Upper lobe of right lung (tissue), 1 donor: Measurements from ENCODE around the gene GRID2IP. TPM values are rescaled to one million over a fixed set of nuclear protein-coding genes. Genes with fewer than 3 reads are reported as not detected.

Source experiments
- ATAC-seq: fragments of 200-7000 bp; cut with Tn5 transposase; one replicate; pipeline ENCODE4 v1.9.1; 2020; ENCODE audit warnings: mild to moderate bottlenecking, moderate library complexity
- DNase-seq: peaks from one replicate; pipeline ENCODE4 v3.0.0-alpha.2; 2020
- H3K27ac ChIP-seq: fragments of 200-600 bp; one replicate; pipeline ENCODE4 v1.8.0; 2022
- H3K27me3 ChIP-seq: fragments of 200-600 bp; one replicate; pipeline ENCODE4 v1.8.0; 2022; ENCODE audit warnings: mild to moderate bottlenecking
- H3K36me3 ChIP-seq: fragments of 200-600 bp; one replicate; pipeline ENCODE4 v1.8.0; 2022
- H3K4me1 ChIP-seq: fragments of 200-600 bp; one replicate; pipeline ENCODE4 v1.8.0; 2022
- H3K4me3 ChIP-seq: fragments of 200-600 bp; one replicate; pipeline ENCODE4 v1.8.0; 2022; ENCODE audit warnings: mild to moderate bottlenecking
- H3K9me3 ChIP-seq: fragments of 200-600 bp; one replicate; pipeline ENCODE4 v1.8.0; 2022
- intact Hi-C: fragments of 100-400 bp; cut with DNase I; formaldehyde crosslinking; loops from one replicate; pipeline ENCODE4 v1.11.0; 2022
- total RNA-seq: library from RNA; stranded (reverse); fragmentation: NEBNext Ultra II Directional; extraction: Animal tissue kit (Norgen Biotek cat#: 25700); gene quantifications from one replicate; pipeline ENCODE4 v1.2.1, GENCODE V29; 2021
- TF ChIP-seq, protein P1 (sequence below): fragments of 200-600 bp; IDR thresholded peaks from one replicate; pipeline ENCODE4 v1.8.0; 2022; ENCODE audit warnings: antibody characterized with exemption
- donor health status: DM: no; HTN: yes; CAD: no; lungs with severe emphysema.

The GRID2IP gene
- total RNA-seq, 1 donor from 2014 or later, result 0.46 TPM

DNA sequence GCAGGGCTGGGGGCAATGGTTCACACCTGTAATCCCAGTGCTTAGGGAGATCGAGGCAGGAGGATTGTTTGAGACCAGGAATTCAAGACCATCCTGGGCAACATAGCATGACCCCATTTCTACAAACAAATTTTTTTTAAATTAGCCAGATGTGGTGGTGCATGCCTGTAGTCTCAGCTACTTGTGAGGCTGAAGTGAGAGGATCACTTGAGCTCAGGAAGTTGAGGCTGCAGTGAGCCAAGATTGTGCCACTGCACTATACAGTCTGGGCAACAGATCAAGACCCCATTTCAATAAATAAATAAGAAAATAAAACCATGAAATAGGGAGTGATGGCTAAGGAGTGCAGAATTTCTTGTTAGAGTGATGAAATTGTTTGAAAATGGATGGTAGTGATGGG, 8.9 kb downstream of the GRID2IP start:
- H3K27ac ChIP-seq, result no peak overlapping the region
- H3K4me3 ChIP-seq, result no peak overlapping the region
- ATAC-seq (no peak), DNase-seq (no peak)
- TF ChIP-seq, protein P1, sequence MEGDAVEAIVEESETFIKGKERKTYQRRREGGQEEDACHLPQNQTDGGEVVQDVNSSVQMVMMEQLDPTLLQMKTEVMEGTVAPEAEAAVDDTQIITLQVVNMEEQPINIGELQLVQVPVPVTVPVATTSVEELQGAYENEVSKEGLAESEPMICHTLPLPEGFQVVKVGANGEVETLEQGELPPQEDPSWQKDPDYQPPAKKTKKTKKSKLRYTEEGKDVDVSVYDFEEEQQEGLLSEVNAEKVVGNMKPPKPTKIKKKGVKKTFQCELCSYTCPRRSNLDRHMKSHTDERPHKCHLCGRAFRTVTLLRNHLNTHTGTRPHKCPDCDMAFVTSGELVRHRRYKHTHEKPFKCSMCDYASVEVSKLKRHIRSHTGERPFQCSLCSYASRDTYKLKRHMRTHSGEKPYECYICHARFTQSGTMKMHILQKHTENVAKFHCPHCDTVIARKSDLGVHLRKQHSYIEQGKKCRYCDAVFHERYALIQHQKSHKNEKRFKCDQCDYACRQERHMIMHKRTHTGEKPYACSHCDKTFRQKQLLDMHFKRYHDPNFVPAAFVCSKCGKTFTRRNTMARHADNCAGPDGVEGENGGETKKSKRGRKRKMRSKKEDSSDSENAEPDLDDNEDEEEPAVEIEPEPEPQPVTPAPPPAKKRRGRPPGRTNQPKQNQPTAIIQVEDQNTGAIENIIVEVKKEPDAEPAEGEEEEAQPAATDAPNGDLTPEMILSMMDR, result no peak
- no peaks in the 10 kb centered on the region for H3K9me3 ChIP-seq
- peaks cover 21% of the 10 kb centered on the region for H3K27me3 ChIP-seq
- intact Hi-C loops, result no loop called here
- no peaks in the 10 kb centered on the region for H3K36me3 ChIP-seq
- no peaks in the 10 kb centered on the region for H3K4me1 ChIP-seq

DNA sequence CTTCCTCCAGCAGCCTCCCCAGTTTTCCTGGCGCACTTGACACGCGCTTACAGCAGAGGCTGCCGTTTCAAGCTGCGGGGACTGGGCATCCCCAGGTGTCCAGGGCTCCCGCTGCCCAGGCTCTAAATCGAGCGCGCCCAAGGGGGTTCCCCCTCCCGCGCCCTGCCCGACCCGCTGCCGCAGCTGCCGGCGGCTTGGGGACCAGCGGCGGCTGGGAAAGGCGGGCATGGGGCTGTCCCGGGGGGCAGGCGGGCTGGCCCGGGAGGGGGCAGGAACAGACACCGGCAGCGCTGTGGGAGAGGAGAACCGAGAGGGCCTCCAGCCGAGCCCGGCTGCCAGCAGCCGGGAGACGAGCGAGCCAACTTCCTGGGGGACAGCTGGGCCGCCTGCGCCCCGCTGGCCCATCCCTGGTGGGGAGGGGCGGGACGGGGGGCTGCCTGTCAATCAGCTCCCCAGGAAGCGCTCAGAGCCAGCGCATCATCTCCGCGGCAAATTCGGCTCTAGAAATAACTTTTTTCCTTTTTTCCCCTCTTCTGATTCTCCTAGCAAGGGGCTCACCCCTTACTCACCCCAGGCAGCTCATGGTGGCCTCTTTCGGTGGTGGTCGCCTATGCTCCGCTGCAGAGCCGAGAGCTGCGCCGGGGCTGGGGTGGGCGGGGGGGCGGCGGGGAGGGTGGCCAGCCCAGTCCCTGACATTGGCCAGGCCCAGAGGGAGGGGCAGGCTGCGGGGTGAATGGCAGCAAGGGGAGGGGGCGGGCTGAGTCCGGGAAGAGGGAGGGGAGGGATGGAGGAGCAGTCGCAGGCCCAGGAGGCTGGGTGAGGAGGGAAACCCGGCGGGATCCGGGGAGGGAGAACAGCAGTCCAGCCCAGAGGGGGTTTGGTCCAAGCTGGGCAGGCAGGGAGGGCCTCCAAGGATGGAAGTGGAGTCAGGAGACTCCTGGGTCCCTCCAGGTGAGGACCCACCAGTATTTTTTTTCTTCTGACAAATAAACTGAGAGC, 14.7 kb downstream of the GRID2IP start:
- Histone ChIP-seq H3K9me3 (no peaks in the 10 kb centered on the region), H3K27ac (no peak overlapping the region), H3K27me3 (peaks cover 53% of the 10 kb centered on the region), H3K36me3 (no peaks in the 10 kb centered on the region), H3K4me3 (no peak overlapping the region), H3K4me1 (peaks cover 7% of the 10 kb centered on the region)
- ATAC-seq (peak; percentile 16), DNase-seq (no peak)
- TF ChIP-seq, protein P1, result no peak
- intact Hi-C loops, result no loop called here

DNA sequence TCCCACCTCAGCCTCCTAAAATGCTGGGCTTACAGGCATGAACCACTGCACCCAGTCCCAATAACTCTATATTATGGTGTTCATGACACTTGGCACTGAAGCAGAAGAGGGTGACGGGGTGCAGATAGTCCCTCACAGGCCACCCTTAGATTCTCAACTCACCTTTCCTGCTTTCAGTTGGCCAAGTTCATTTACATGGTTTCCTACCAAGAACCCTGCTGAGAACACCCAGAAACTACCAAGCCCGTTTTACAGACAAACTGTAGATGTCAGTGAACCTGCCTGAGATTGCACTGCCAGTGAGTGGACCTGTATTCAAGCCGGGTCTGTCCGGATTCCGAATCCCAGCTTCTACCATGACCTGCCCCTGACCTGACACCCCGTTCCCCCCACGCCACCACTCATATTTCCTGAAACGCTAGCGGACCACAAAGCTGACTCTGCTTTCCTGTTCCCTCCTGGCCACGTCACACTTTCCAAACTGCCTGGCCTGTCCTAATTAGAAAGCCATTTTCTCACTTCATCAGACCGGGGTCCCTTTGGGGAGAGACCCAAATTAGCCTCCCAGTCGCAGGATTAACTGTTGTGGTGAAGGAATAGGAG, 17.3 kb downstream of the GRID2IP start:
- no peaks in the 10 kb centered on the region for H3K9me3 ChIP-seq
- TF ChIP-seq, protein P1, result no peak
- no peaks in the 10 kb centered on the region for H3K36me3 ChIP-seq
- intact Hi-C loops, result no loop called here
- no peak overlapping the region for H3K27ac ChIP-seq
- H3K4me3 ChIP-seq, result no peak overlapping the region
- no peak for DNase-seq
- ATAC-seq, result no peak
- peaks cover 7% of the 10 kb centered on the region for H3K4me1 ChIP-seq
- H3K27me3 ChIP-seq, result peaks cover 70% of the 10 kb centered on the region

DNA sequence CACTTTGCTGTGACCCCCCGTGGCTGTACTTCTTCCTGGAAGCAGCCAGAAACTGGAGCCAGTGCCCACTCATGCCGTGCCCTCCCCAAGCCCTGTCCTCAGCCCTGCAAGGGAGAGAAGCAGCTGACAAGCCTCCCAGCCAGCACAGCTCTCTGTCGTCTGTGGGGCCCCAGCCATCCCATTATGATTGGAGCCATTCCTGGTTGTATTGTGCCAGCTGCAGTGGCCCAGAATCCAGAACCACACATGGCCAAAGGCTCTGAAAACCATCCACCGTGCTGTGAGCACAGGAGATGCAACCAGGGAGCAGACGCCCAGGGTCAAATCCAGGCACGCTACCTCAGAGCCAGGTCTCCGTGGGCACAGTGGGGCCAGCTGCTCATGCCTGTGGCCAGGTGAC, 18.7 kb downstream of the GRID2IP start:
- no peak for ATAC-seq
- Histone ChIP-seq H3K9me3 (no peaks in the 10 kb centered on the region), H3K4me3 (no peak overlapping the region), H3K36me3 (no peaks in the 10 kb centered on the region), H3K4me1 (peaks cover 7% of the 10 kb centered on the region), H3K27me3 (peaks cover 72% of the 10 kb centered on the region), H3K27ac (no peak overlapping the region)
- DNase-seq, result no peak
- TF ChIP-seq, protein P1, result no peak
- intact Hi-C loops, result no loop called here

DNA sequence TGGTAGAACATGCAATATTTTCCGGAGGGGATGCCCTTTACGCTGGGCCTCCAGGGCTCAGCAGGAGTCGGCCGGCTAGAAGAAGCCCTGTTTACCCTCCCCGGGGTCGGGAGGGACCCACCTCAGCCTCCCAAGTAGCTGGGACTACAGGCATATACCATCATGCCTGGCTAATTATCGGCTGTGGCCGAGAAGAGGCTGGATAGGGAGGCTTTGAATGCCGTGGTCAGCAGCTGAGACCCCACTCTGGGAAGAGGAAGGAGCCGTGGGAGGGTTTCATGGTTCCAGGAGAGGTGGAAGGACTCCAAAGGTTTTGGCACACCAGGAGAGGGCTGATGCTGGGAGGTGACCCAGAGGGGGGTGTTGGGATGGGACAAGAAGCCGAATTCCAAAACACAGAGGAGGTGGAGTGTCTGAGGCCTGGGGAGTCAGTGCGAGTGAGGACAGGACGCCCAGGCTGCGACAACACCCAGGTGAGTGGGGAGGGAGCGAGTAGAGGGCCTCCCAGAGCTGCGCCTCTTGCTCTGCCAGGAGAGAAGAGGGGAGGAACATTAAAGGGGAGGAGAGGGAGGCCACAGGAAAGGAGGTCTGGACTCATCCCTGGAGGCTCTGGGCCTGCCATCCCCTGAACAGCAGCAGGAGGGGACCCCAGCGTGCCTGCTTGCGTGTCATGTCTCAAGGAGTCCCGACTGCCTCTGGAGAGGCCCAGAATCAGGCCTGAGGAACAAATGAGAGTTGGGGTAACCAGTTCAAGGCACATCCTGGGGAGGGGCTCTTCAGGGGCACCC, 19.6 kb downstream of the GRID2IP start:
- ATAC-seq, result no peak
- Histone ChIP-seq H3K4me3 (no peak overlapping the region), H3K4me1 (peaks cover 7% of the 10 kb centered on the region), H3K9me3 (no peaks in the 10 kb centered on the region), H3K27ac (no peak overlapping the region), H3K36me3 (no peaks in the 10 kb centered on the region), H3K27me3 (peaks cover 74% of the 10 kb centered on the region)
- intact Hi-C loops, result no loop called here
- DNase-seq, result no peak
- TF ChIP-seq, protein P1, result no peak
